GM10847 (cell line): ENCODE data around the gene DMD.

Experiments
- POLR2A ChIP-seq: IDR thresholded peaks from 2 replicates; pipeline ENCODE4 v1.6.1; 2011; ENCODE audit not compliant: insufficient read length; ENCODE audit errors: extremely low read depth

DMD gene

GRCh38 chrX:31271615-31272471 is 1939.5 kb downstream of the DMD start:
- no peak for TF ChIP-seq POLR2A

DNA sequence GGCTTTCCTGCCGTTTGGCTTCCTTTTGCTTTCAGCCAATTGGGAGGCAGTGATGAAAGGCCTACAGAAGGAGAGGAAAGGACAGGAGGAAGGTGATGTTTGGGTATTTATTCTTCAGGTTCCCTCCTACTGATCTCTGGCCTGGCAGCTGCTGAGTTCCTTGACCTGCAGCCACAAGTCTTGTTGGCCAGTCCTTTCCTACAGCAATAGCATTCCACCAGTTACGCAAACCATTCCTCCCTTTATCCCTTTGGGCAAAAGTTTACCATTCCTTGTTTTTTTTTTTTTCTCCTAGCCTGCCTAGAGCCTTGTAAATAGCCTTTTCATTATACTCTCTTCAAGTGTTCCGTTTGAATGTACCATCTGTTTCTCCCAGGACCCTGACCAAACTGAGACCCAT is 1941.4 kb downstream of the DMD start:
- no peak for TF ChIP-seq POLR2A

GRCh38 chrX:31268359-31268758 is 1943.0 kb downstream of the DMD start:
- no peak for TF ChIP-seq POLR2A

GRCh38 chrX:31266203-31267076 is 1944.9 kb downstream of the DMD start:
- no peak for TF ChIP-seq POLR2A

GRCh38 chrX:31265383-31265782 is 1946.0 kb downstream of the DMD start:
- no peak for TF ChIP-seq POLR2A

- TF ChIP-seq POLR2A = no peak
These were observed 1951.0 kb downstream of the DMD start for GRCh38 chrX:31260351-31260750.

GRCh38 chrX:31258166-31258565 is 1953.2 kb downstream of the DMD start:
- no peak for TF ChIP-seq POLR2A

DNA sequence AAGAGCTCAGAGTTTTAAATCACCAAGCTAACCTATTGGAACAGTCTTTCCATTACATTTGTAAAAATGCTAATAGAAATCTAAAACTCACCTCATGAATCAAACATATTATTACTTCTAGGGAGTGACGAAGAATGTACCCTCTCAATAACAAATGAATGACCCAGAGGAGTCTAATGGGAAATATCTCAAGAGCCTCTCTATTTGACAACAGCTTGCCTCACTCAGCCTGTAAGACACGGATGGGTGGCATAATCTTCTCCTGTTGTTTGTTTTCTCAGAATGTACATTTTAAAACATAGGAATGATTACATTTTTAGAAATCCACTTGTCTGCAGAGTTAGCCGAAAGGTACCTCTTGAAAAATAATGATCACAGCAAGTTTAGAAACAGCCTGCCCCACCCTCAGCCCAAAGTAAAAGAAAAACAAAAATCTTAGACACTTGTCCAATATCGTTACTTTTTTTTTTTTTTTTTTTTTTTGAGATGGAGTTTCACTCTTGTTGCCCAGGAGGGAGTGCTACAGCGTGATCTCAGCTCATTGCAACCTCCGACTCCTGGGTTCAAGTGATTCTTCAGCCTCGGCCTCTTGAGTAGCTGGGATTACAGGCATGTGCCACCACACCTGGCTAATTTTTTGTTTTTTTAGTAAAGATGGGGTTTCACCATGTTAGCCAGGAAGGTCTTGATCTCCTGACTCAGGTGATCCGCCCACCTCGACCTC is 1955.9 kb downstream of the DMD start:
- TF ChIP-seq POLR2A = no peak

GRCh38 chrX:31252133-31252532 is 1959.2 kb downstream of the DMD start:
- TF ChIP-seq POLR2A = no peak

DNA sequence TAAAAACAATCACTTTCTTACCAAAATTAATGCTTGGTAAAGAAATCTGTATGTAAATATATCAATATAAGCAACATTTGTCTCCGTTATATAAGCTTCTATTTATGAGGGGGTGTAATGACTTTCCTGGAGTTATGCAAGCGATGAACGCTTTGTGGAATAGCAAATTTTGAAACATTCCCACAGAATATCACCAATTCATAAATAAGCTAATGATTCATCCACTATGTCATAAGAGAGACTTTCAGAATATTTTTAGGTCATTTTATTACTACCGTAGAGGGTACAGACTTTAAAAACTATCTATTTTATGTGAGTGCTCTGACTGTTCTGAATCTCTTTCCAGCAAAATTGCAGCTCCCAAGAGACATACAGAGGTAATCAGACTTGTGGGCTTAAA is 1960.0 kb downstream of the DMD start:
- no peak for TF ChIP-seq POLR2A

- TF ChIP-seq POLR2A = no peak
These were observed 1965.6 kb downstream of the DMD start for GRCh38 chrX:31245714-31246113.

DNA sequence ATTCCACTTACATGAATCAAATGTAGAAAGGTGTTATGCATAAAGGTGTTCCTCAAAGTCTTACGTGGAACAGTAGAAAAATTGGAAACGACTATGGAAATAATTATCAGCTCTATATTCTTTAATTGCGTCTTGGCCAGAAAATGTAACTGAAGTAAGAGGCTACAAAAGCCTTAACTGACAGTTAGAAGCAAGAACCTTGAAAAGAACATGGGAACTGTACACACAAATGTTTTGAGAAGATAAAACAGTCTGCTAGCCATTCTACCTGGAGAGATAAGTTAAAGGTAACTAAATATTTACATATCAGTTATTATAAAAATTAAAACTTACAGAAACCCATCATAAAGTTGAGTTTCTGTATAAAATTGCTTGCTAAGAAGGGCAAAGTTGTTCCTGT is 1967.5 kb downstream of the DMD start:
- TF ChIP-seq POLR2A = no peak

- TF ChIP-seq POLR2A = no peak
These were observed 1970.4 kb downstream of the DMD start for GRCh38 chrX:31240982-31241381.

GRCh38 chrX:31237189-31237588 is 1974.2 kb downstream of the DMD start:
- no peak for TF ChIP-seq POLR2A

DNA sequence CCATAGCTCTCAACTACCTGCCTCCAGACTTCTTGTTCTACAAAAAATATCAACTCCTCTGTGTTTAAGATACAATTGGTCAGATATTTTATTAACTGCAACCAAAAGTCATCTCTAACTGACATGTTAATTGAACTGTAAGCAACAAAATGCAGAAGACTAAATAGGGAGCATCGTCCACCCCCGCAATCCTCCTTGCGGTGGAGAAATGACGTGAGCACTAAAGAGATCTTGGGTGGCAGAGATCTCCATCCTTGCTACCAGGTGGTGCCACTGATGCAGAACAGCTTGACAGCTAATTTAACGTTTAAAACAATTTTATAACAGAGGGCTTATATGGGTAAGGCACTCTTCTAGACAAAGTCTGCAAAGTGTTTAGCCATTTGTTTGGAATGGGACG is 1975.1 kb downstream of the DMD start:
- no peak for TF ChIP-seq POLR2A
